Heart left ventricle (tissue), 13 donors: ENCODE results near the gene MREG.

Experiments used
- CTCF ChIP-seq, 12 donors: fragments of 200-600 bp; sonication (generic) in 4 of 12; IDR thresholded peaks; one replicate each; pipeline versions ENCODE4 v1.5.0 to v1.8.0; 2018 to 2022; ENCODE audit warnings: antibody characterized with exemption in 12 of 12, mild to moderate bottlenecking in 5 of 12
- POLR2A ChIP-seq, 2 donors: fragments of 450-650 bp; IDR thresholded peaks; one replicate each; pipeline ENCODE4 v1.6.1; 2017; ENCODE audit warnings: antibody characterized with exemption in 2 of 2, mild to moderate bottlenecking in 2 of 2, moderate library complexity in 2 of 2
- donor health status: ischemic (EF 13 %, LVEDD 7.1; RV severe dilation, severe dysfunction).
- donor health status: DM: no; HTN: yes; CAD: no.
- donor health status: DM: no; HTN: no; CAD: no.
- donor health status: ischemic (EF 25% LVEDD 6.9; RV normal size, moderate dysfunction).
- donor health status: ischemic (EF 25% LVEDD 5.7; RV mildly dilated, moderate dysfunction).
- donor health status: ischemic (EF 35%, LVEDD 5.7; RV mildly dilated, moderate dysfunction).
- donor health status: nonischemic (EF 11% LVEDD 7.7; RV severe dilation, severe dysfunction).
- donor health status: DM: yes; HTN: yes; CAD: no.
- donor health status: PGD.
- donor health status: ischemic (EF 29% LVEDD 5.4; RV normal size, mild dysfunction).
- donor health status: nonischemic (EF 23%, LVEDD 6.1; RV moderate dilation, normal function).

DNA sequence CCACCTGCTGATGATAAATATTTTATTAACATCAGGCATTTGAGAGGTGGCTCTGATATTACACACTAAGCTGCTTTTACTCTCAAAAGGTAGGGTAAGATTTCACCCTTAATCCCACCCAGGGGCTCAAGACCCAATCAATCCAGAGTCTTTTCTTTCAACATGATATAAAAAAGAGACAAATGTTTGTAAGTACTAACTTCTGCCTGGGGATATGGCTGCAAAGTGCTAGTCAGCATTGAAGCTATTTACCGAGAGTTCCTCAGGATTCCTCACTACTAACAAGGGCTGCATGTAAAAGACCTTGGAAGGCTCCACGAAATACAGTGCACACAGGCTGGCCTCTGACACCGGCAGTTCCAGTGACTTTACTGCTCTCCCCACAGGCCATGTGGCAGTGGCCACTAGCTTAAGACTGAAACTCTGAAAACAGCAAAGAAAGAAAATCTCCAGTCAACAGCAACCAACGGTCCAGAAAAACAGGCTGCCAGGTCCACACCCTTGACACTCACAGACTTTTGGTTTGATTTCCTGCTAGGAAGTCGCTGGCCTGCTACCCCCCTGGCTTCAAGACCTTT lies 11.2 kb downstream of the MREG start:
- no peak for TF ChIP-seq POLR2A (IDR thresholded peaks at IDR 0.05)
- TF ChIP-seq CTCF (IDR thresholded peaks at IDR 0.05), result no peak
